Natural killer cell (primary cell): ENCODE data around the gene BOD1L1. TPM values are rescaled to one million over a fixed set of nuclear protein-coding genes. Genes with fewer than 3 reads are reported as not detected.

Experiments used
- ATAC-seq, 3 donors: fragments of 150-1000 bp in 2 of 3; fragments of 200-7000 bp in 1 of 3; cut with Tn5 transposase; 1 replicate in 1 of 3; 2 replicates in 2 of 3; pipeline ENCODE4 v1.10.0; 2021; ENCODE audit warnings: mild to moderate bottlenecking in 2 of 3, moderate library complexity in 2 of 3
- DNase-seq, 2 donors: peaks; one replicate each; pipeline versions ENCODE4 v3.0.0 to v3.0.0-alpha.2; 2013 to 2021; ENCODE audit warnings: mixed read lengths in 1 of 2
- H3K27ac ChIP-seq: one replicate; pipeline ENCODE4 v1.5.1; 2013; ENCODE audit warnings: mild to moderate bottlenecking, low read length
- H3K27me3 ChIP-seq: one replicate; pipeline ENCODE4 v1.6.1; 2013; ENCODE audit warnings: low read length; ENCODE audit not compliant: control insufficient read depth, insufficient read depth
- H3K36me3 ChIP-seq: one replicate; pipeline ENCODE4 v1.6.1; 2013; ENCODE audit warnings: low read length; ENCODE audit not compliant: control insufficient read depth, insufficient read depth
- H3K4me1 ChIP-seq: one replicate; pipeline ENCODE4 v1.6.1; 2013; ENCODE audit warnings: low read length; ENCODE audit not compliant: control insufficient read depth, insufficient read depth
- H3K4me3 ChIP-seq: one replicate; pipeline ENCODE4 v1.5.1; 2013; ENCODE audit warnings: low read length
- H3K9me3 ChIP-seq: one replicate; pipeline ENCODE4 v1.6.1; 2013; ENCODE audit warnings: low read length; ENCODE audit not compliant: control insufficient read depth, insufficient read depth
- H3K27ac Mint-ChIP-seq, 2 donors: one replicate each; pipeline ENCODE4 v1.8.0; 2022; ENCODE audit warnings: mild to moderate bottlenecking in 2 of 2, mixed read lengths in 2 of 2, moderate library complexity in 1 of 2
- H3K27me3 Mint-ChIP-seq, 2 donors: one replicate each; pipeline ENCODE4 v1.8.0; 2022; ENCODE audit warnings: low read depth in 2 of 2, mixed read lengths in 2 of 2
- H3K36me3 Mint-ChIP-seq: one replicate; pipeline ENCODE4 v1.8.0; 2022; ENCODE audit warnings: mixed read lengths
- H3K4me1 Mint-ChIP-seq, 2 donors: one replicate each; pipeline ENCODE4 v1.8.0; 2022; ENCODE audit warnings: mixed read lengths in 2 of 2
- H3K4me3 Mint-ChIP-seq: one replicate; pipeline ENCODE4 v1.8.0; 2022; ENCODE audit warnings: mild to moderate bottlenecking, moderate library complexity, mixed read lengths
- H3K9me3 Mint-ChIP-seq, 2 donors: one replicate each; pipeline ENCODE4 v1.8.0; 2022; ENCODE audit warnings: mixed read lengths in 2 of 2
- CTCF ChIP-seq: fragments of 200-600 bp; IDR thresholded peaks from one replicate; pipeline ENCODE4 v1.8.0; 2022; ENCODE audit warnings: antibody characterized with exemption
- WGBS: methylation state at CpG from one replicate; pipeline ENCODE4 v1.1.7; 2013; ENCODE audit warnings: missing lambda C conversion rate; ENCODE audit not compliant: insufficient coverage; 5-methylcytosine and 5-hydroxymethylcytosine counted together
- intact Hi-C: fragments of 100-400 bp; cut with micrococcal nuclease; formaldehyde crosslinking; loops from one replicate; pipeline ENCODE4 v1.14.2; 2022
- total RNA-seq, 4 donors: library from RNA; stranded (reverse); fragments of 120-200 nt in 1 of 4; gene quantifications; one replicate each; pipeline versions ENCODE4 v1.2.3 to v1.2.4, GENCODE V29; 2013 to 2022

BOD1L1 gene
- total RNA-seq, 3 donors from 2014 or later (not counting 1 experiment from before 2014, with no cell fraction given) = 62.2 to 69.1 (median 67.7) TPM

GRCh38 chr4:13647031-13647430, 19.5 kb upstream of the BOD1L1 start:
- 13% methylated on average over 6 of the region's 6 CpGs for WGBS
- Mint-ChIP-seq H3K27me3 (peaks cover 18 to 43% of the 10 kb centered on the region in 2 donors), H3K36me3 (no peaks in the 10 kb centered on the region), H3K4me1 (peaks cover 8 to 9% of the 10 kb centered on the region in 2 donors), H3K27ac (no peak overlapping the region), H3K9me3 (no peaks in the 10 kb centered on the region), H3K4me3 (no peak overlapping the region)
- H3K27me3 ChIP-seq = no peaks in the 10 kb centered on the region
- H3K9me3 ChIP-seq = no peaks in the 10 kb centered on the region
- H3K36me3 ChIP-seq = no peaks in the 10 kb centered on the region
- DNase-seq = peak in 1 of 2 donors; percentile 6
- H3K4me3 ChIP-seq = no peak overlapping the region
- TF ChIP-seq CTCF = no peak
- intact Hi-C loops = no loop called here
- H3K4me1 ChIP-seq = peaks cover 4% of the 10 kb centered on the region
- ATAC-seq = no peak
- no peak overlapping the region for H3K27ac ChIP-seq

- intact Hi-C loops = no loop called here
- Histone ChIP-seq H3K27ac (no peak overlapping the region), H3K27me3 (no peaks in the 10 kb centered on the region), H3K36me3 (no peaks in the 10 kb centered on the region), H3K9me3 (no peaks in the 10 kb centered on the region), H3K4me3 (no peak overlapping the region), H3K4me1 (peaks cover 4% of the 10 kb centered on the region)
- no peaks in the 10 kb centered on the region for H3K9me3 Mint-ChIP-seq
- DNase-seq (no peak), ATAC-seq (no peak)
- TF ChIP-seq CTCF = no peak
- H3K4me1 Mint-ChIP-seq = peaks cover 8 to 9% of the 10 kb centered on the region in 2 donors
- peaks cover 22 to 62% of the 10 kb centered on the region in 2 donors for H3K27me3 Mint-ChIP-seq
- no peak overlapping the region for H3K4me3 Mint-ChIP-seq
- H3K36me3 Mint-ChIP-seq = no peaks in the 10 kb centered on the region
- whole genome bisulfite sequencing = no CpG with 5 or more reads among the region's 1 CpG
- H3K27ac Mint-ChIP-seq = no peak overlapping the region
Measured at GRCh38 chr4:13645075-13645474, 17.6 kb upstream of the BOD1L1 start.

- intact Hi-C loops = no loop called here
- Mint-ChIP-seq H3K4me3 (no peak overlapping the region), H3K36me3 (no peaks in the 10 kb centered on the region), H3K27me3 (peaks cover 35 to 76% of the 10 kb centered on the region in 2 donors), H3K27ac (no peak overlapping the region), H3K9me3 (no peaks in the 10 kb centered on the region), H3K4me1 (peaks cover 7% of the 10 kb centered on the region in 2 donors)
- WGBS = 0% methylated on average over 1 of the region's 2 CpGs
- Histone ChIP-seq H3K4me3 (no peak overlapping the region), H3K36me3 (no peaks in the 10 kb centered on the region), H3K27me3 (peaks cover 6% of the 10 kb centered on the region), H3K9me3 (no peaks in the 10 kb centered on the region), H3K4me1 (peaks cover 4% of the 10 kb centered on the region), H3K27ac (no peak overlapping the region)
- DNase-seq (no peak), ATAC-seq (no peak)
- no peak for TF ChIP-seq CTCF
Measured at GRCh38 chr4:13642170-13642950, 14.8 kb upstream of the BOD1L1 start.
